Activated CD4-positive, alpha-beta T cell treated with anti-CD3 and anti-CD28 coated beads, Interleukin-2, amount 10 ng/mL, durations not matched to agents 7 days and 5 days (primary cell): ENCODE data around the gene TCN2. TPM values are rescaled to one million over a fixed set of nuclear protein-coding genes. Genes with fewer than 3 reads are reported as not detected.
"Not testable (repeated sequence)": the region's sequence is repeated elsewhere in the genome, so short reads cannot be mapped to it uniquely, and the experiment has no call there.

Experiments used
- CTCF ChIA-PET: fragments of 350-600 bp; sonication (Branson Sonifier 250); formaldehyde crosslinking; loops from one replicate; lab custom pipeline; 2021; ENCODE audit warnings: antibody characterized with exemption; lab: Charles Lee
- POLR2A ChIA-PET: fragments of 350-600 bp; sonication (Branson Sonifier 250); formaldehyde crosslinking; loops from one replicate; lab custom pipeline; 2021; ENCODE audit warnings: antibody characterized with exemption; lab: Charles Lee
- DNase-seq: peaks from one replicate; pipeline ENCODE4 v3.0.0-alpha.2; 2020
- H3K27ac Mint-ChIP-seq: one replicate; pipeline ENCODE4 v1.8.0; 2021; ENCODE audit warnings: mild to moderate bottlenecking, moderate library complexity, mixed read lengths
- H3K27me3 Mint-ChIP-seq: one replicate; pipeline ENCODE4 v1.8.0; 2021; ENCODE audit warnings: mixed read lengths
- H3K36me3 Mint-ChIP-seq: one replicate; pipeline ENCODE4 v1.8.0; 2021; ENCODE audit warnings: low read depth, mixed read lengths
- H3K4me1 Mint-ChIP-seq: one replicate; pipeline ENCODE4 v1.8.0; 2021; ENCODE audit warnings: mixed read lengths
- H3K4me3 Mint-ChIP-seq: one replicate; pipeline ENCODE4 v1.8.0; 2021; ENCODE audit warnings: mild to moderate bottlenecking, moderate library complexity, mixed read lengths
- H3K9me3 Mint-ChIP-seq: one replicate; pipeline ENCODE4 v1.8.0; 2021; ENCODE audit warnings: mixed read lengths
- total RNA-seq, 2 experiments: library from RNA; stranded (reverse); gene quantifications; one replicate each; pipeline ENCODE4 v1.2.3, GENCODE V29; 2021

Gene TCN2
- total RNA-seq, result under 1 TPM; 0.32 to 0.54 TPM

- DNase-seq, result peak; percentile 36
- Mint-ChIP-seq H3K4me1 (peaks cover 45% of the 10 kb centered on the region), H3K36me3 (no peaks in the 10 kb centered on the region), H3K27ac (peak within 1 kb of the TSS; percentile 84), H3K9me3 (no peaks in the 10 kb centered on the region), H3K4me3 (peak within 1 kb of the TSS; percentile 51), H3K27me3 (peaks cover 1% of the 10 kb centered on the region)
- ChIA-PET CTCF (interaction anchor here (0.5 to 2.9 kb wide), 7 partner anchors 9 to 345 kb away, joined by 3 to 11 read pairs (median 5); no protein-coding TSS in a partner anchor), POLR2A (interaction anchor here (0.7 kb wide), 1 partner anchor 38 kb away, joined by 3 read pairs; no protein-coding TSS in a partner anchor)
These were observed at the start of gene TCN2 for GRCh38 chr22:30606455-30607299. TCN2 (plus strand) TSS chr22:30607174; CDS start chr22:30607332, 158 bp downstream.

- ChIA-PET POLR2A (no interaction called here), CTCF (no interaction called here)
- Mint-ChIP-seq H3K27ac (no peak overlapping the region), H3K36me3 (no peaks in the 10 kb centered on the region), H3K9me3 (no peaks in the 10 kb centered on the region), H3K4me1 (peaks cover 2% of the 10 kb centered on the region), H3K4me3 (no peak overlapping the region), H3K27me3 (no peaks in the 10 kb centered on the region)
- no peak for DNase-seq
These were observed 49.7 kb upstream of the TCN2 start for GRCh38 chr22:30557243-30557642.

GRCh38 chr22:30559889-30560288 is 47.1 kb upstream of the TCN2 start:
- H3K27ac Mint-ChIP-seq, result no peak overlapping the region
- DNase-seq, result no peak
- CTCF ChIA-PET, result no interaction called here
- no peaks in the 10 kb centered on the region for H3K9me3 Mint-ChIP-seq
- H3K4me1 Mint-ChIP-seq, result no peaks in the 10 kb centered on the region
- no peak overlapping the region for H3K4me3 Mint-ChIP-seq
- no peaks in the 10 kb centered on the region for H3K36me3 Mint-ChIP-seq
- POLR2A ChIA-PET, result no interaction called here
- H3K27me3 Mint-ChIP-seq, result no peaks in the 10 kb centered on the region

GRCh38 chr22:30560643-30561202 is 46.3 kb upstream of the TCN2 start:
- H3K9me3 Mint-ChIP-seq, H3K4me1 Mint-ChIP-seq, H3K36me3 Mint-ChIP-seq, H3K27me3 Mint-ChIP-seq, POLR2A ChIA-PET, H3K27ac Mint-ChIP-seq, CTCF ChIA-PET, H3K4me3 Mint-ChIP-seq, DNase-seq: not testable (repeated sequence)

- ChIA-PET POLR2A (no interaction called here), CTCF (interaction anchor here (0.6 kb wide), 1 partner anchor 8 kb away, joined by 3 read pairs; no protein-coding TSS in a partner anchor)
- Mint-ChIP-seq H3K4me1 (no peaks in the 10 kb centered on the region), H3K4me3 (no peak overlapping the region), H3K27ac (no peak overlapping the region), H3K36me3 (no peaks in the 10 kb centered on the region), H3K27me3 (peaks cover 3% of the 10 kb centered on the region), H3K9me3 (no peaks in the 10 kb centered on the region)
- DNase-seq, result no peak
These were observed 45.4 kb upstream of the TCN2 start for GRCh38 chr22:30561402-30562189.

- H3K9me3 Mint-ChIP-seq, result no peaks in the 10 kb centered on the region
- H3K36me3 Mint-ChIP-seq, result no peaks in the 10 kb centered on the region
- no peak for DNase-seq
- ChIA-PET POLR2A (no interaction called here), CTCF (interaction anchor here (0.6 kb wide), 1 partner anchor 9 kb away, joined by 3 read pairs; no protein-coding TSS in a partner anchor)
- no peak overlapping the region for H3K27ac Mint-ChIP-seq
- H3K4me1 Mint-ChIP-seq, result no peaks in the 10 kb centered on the region
- peaks cover 3% of the 10 kb centered on the region for H3K27me3 Mint-ChIP-seq
- H3K4me3 Mint-ChIP-seq, result no peak overlapping the region
These were observed 44.6 kb upstream of the TCN2 start for GRCh38 chr22:30562366-30562765.

GRCh38 chr22:30564045-30564760 is 42.8 kb upstream of the TCN2 start:
- Mint-ChIP-seq H3K36me3 (no peaks in the 10 kb centered on the region), H3K4me1 (no peaks in the 10 kb centered on the region), H3K9me3 (no peaks in the 10 kb centered on the region), H3K4me3 (no peak overlapping the region), H3K27ac (no peak overlapping the region), H3K27me3 (peaks cover 3% of the 10 kb centered on the region)
- CTCF ChIA-PET, result interaction anchor here (0.6 kb wide), 1 partner anchor 49 kb away, joined by 3 read pairs; no protein-coding TSS in a partner anchor
- POLR2A ChIA-PET, result no interaction called here
- DNase-seq, result no peak

- no peaks in the 10 kb centered on the region for H3K9me3 Mint-ChIP-seq
- no peak overlapping the region for H3K27ac Mint-ChIP-seq
- H3K27me3 Mint-ChIP-seq, result peaks cover 3% of the 10 kb centered on the region
- CTCF ChIA-PET, result no interaction called here
- no peak for DNase-seq
- H3K4me1 Mint-ChIP-seq, result no peaks in the 10 kb centered on the region
- H3K4me3 Mint-ChIP-seq, result no peak overlapping the region
- no peaks in the 10 kb centered on the region for H3K36me3 Mint-ChIP-seq
- POLR2A ChIA-PET, result no interaction called here
These were observed 42.2 kb upstream of the TCN2 start for GRCh38 chr22:30564761-30565119.

GRCh38 chr22:30565341-30565740 is 41.6 kb upstream of the TCN2 start:
- H3K36me3 Mint-ChIP-seq, result no peaks in the 10 kb centered on the region
- POLR2A ChIA-PET, result no interaction called here
- no peaks in the 10 kb centered on the region for H3K4me1 Mint-ChIP-seq
- no peaks in the 10 kb centered on the region for H3K9me3 Mint-ChIP-seq
- CTCF ChIA-PET, result interaction anchor here (1.2 kb wide), 1 partner anchor 23 kb away, joined by 3 read pairs; no protein-coding TSS in a partner anchor
- H3K27ac Mint-ChIP-seq, result no peak overlapping the region
- peaks cover 3% of the 10 kb centered on the region for H3K27me3 Mint-ChIP-seq
- H3K4me3 Mint-ChIP-seq, result no peak overlapping the region
- DNase-seq, result no peak

GRCh38 chr22:30566125-30566524 is 40.8 kb upstream of the TCN2 start:
- POLR2A ChIA-PET, result no interaction called here

GRCh38 chr22:30567277-30567676 is 39.7 kb upstream of the TCN2 start:
- CTCF ChIA-PET, result interaction anchor here (0.5 kb wide), 1 partner anchor 49 kb away, joined by 3 read pairs; no protein-coding TSS in a partner anchor
- not testable (repeated sequence) for DNase-seq

More at GRCh38 chr22:30566125-30566524, 40.8 kb upstream of the TCN2 start:
- H3K36me3 Mint-ChIP-seq, result no peaks in the 10 kb centered on the region
- no peak overlapping the region for H3K4me3 Mint-ChIP-seq
- no peak for DNase-seq
- no peak overlapping the region for H3K27ac Mint-ChIP-seq
- CTCF ChIA-PET, result interaction anchor here (1.2 kb wide), 1 partner anchor 23 kb away, joined by 3 read pairs; no protein-coding TSS in a partner anchor
- H3K9me3 Mint-ChIP-seq, result no peaks in the 10 kb centered on the region
- H3K27me3 Mint-ChIP-seq, result peaks cover 6% of the 10 kb centered on the region
- H3K4me1 Mint-ChIP-seq, result no peaks in the 10 kb centered on the region

GRCh38 chr22:30568137-30568805 is 38.7 kb upstream of the TCN2 start:
- Mint-ChIP-seq H3K9me3 (no peaks in the 10 kb centered on the region), H3K4me3 (no peak overlapping the region), H3K27me3 (peaks cover 6% of the 10 kb centered on the region), H3K27ac (no peak overlapping the region), H3K36me3 (no peaks in the 10 kb centered on the region), H3K4me1 (no peaks in the 10 kb centered on the region)
- no peak for DNase-seq
- CTCF ChIA-PET, result no interaction called here
- POLR2A ChIA-PET, result no interaction called here

More at GRCh38 chr22:30567277-30567676, 39.7 kb upstream of the TCN2 start:
- H3K9me3 Mint-ChIP-seq, H3K27ac Mint-ChIP-seq, H3K4me1 Mint-ChIP-seq, H3K4me3 Mint-ChIP-seq, H3K36me3 Mint-ChIP-seq, H3K27me3 Mint-ChIP-seq, POLR2A ChIA-PET: not testable (repeated sequence)
